Neural crest cell (in vitro differentiated cells): ENCODE results near the gene STAC3. TPM values are rescaled to one million over a fixed set of nuclear protein-coding genes. Genes with fewer than 3 reads are reported as not detected.
"Not testable (repeated sequence)": the region's sequence is repeated elsewhere in the genome, so short reads cannot be mapped to it uniquely, and the experiment has no call there.

Source experiments
- DNase-seq: peaks from one replicate; pipeline ENCODE4 v3.0.0; 2021; ENCODE audit warnings: low read depth, mixed read lengths, low spot score
- H3K27ac Mint-ChIP-seq: one replicate; pipeline ENCODE4 v1.8.0; 2021; ENCODE audit warnings: mild to moderate bottlenecking, mixed read lengths; ENCODE audit not compliant: unreplicated experiment
- H3K27me3 Mint-ChIP-seq: 2 replicates; pipeline ENCODE4 v1.8.0; 2021; ENCODE audit warnings: low read depth, mild to moderate bottlenecking, mixed read lengths
- H3K36me3 Mint-ChIP-seq: 2 replicates; pipeline ENCODE4 v1.8.0; 2021; ENCODE audit warnings: low read depth, mild to moderate bottlenecking, mixed read lengths
- H3K4me1 Mint-ChIP-seq: 2 replicates; pipeline ENCODE4 v1.8.0; 2021; ENCODE audit warnings: mixed read lengths
- H3K4me3 Mint-ChIP-seq: one replicate; pipeline ENCODE4 v1.8.0; 2021; ENCODE audit warnings: mild to moderate bottlenecking, mixed read lengths
- H3K9me3 Mint-ChIP-seq: 2 replicates; pipeline ENCODE4 v1.8.0; 2021; ENCODE audit warnings: mixed read lengths
- long read RNA-seq: library from polyadenylated mRNA; unstranded; transcript quantifications from one replicate; pipeline ENCODE4 v2.0.0, GENCODE V29; 2020
- total RNA-seq: library from RNA; stranded (reverse); gene quantifications from 2 replicates; pipeline ENCODE4 v1.2.1, GENCODE V29; 2021
- TF ChIP-seq, protein P1 (sequence below): fragments of 200-600 bp; sonication (generic); conservative IDR thresholded peaks from 2 replicates; pipeline ENCODE4 v1.5.0; 2021; ENCODE audit warnings: antibody characterized with exemption, mild to moderate bottlenecking

The STAC3 gene
- 3.8 and 4.1 TPM in 2 replicates for total RNA-seq
- long read RNA-seq, partial matches to known transcripts, result 0 of 1 reads
- long read RNA-seq, other reads (novel, unspliced or antisense), result 1 of 1 reads

DNA sequence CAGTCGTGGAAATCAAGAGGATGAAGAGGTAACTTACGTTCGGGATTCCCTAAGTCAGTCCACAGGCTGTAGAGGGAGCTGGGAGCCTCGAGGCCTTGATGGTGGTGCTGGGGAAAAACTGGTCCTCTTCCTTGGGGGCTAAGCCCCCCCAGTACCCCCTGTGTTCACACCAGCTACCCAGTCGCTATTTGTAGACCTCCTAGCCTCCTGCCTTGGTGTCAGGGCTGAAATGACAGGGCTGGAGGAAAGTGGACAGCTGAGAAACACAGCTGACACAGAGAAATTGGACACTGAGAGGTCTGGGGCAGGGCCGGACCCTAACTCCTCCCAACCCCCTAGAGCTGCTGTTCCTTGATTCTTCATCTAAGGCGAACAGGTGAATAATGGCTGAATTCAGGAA is at the start of gene STAC3:
STAC3 (minus strand) TSS at position 232 of the 400 bp plus-strand sequence. CDS start 1,551 bp downstream, outside the sequence.
- Mint-ChIP-seq H3K4me3 (no peak within 1 kb of the TSS), H3K27me3 (no peaks in the 10 kb centered on the region), H3K27ac (peak within 1 kb of the TSS; percentile 19), H3K4me1 (no peaks in the 10 kb centered on the region), H3K36me3 (peaks cover 3% of the 10 kb centered on the region), H3K9me3 (no peaks in the 10 kb centered on the region)
- TF ChIP-seq, protein P1, sequence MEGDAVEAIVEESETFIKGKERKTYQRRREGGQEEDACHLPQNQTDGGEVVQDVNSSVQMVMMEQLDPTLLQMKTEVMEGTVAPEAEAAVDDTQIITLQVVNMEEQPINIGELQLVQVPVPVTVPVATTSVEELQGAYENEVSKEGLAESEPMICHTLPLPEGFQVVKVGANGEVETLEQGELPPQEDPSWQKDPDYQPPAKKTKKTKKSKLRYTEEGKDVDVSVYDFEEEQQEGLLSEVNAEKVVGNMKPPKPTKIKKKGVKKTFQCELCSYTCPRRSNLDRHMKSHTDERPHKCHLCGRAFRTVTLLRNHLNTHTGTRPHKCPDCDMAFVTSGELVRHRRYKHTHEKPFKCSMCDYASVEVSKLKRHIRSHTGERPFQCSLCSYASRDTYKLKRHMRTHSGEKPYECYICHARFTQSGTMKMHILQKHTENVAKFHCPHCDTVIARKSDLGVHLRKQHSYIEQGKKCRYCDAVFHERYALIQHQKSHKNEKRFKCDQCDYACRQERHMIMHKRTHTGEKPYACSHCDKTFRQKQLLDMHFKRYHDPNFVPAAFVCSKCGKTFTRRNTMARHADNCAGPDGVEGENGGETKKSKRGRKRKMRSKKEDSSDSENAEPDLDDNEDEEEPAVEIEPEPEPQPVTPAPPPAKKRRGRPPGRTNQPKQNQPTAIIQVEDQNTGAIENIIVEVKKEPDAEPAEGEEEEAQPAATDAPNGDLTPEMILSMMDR, result no peak
- DNase-seq, result no peak

- Mint-ChIP-seq H3K27ac (no peak overlapping the region), H3K9me3 (no peaks in the 10 kb centered on the region), H3K4me3 (no peak overlapping the region), H3K27me3 (no peaks in the 10 kb centered on the region), H3K36me3 (peaks cover 19% of the 10 kb centered on the region), H3K4me1 (no peaks in the 10 kb centered on the region)
- DNase-seq, result no peak
- TF ChIP-seq, protein P1, result no peak
Observed at GRCh38 chr12:57299514-57300016, 48.6 kb upstream of the STAC3 start.

DNA sequence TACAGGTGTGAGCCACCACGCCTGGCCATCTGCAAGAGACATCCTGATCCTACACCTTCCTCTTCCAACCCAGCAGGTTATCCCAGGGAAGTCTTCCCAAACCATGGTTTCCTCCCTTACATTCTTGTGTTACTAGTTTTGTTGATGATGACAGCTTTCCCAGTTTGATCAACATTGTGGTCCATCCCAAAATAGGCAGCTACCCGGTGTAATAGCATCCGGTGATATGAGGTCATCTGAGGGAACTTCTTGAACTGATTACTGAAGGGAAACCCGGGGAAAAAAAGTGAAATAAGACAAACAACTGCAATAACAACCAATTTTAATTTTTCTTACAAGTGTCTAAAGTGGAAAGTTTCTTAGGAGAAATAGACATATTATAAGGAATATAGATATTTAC is 45.3 kb upstream of the STAC3 start:
- TF ChIP-seq, protein P1, result no peak
- no peak overlapping the region for H3K27ac Mint-ChIP-seq
- H3K4me3 Mint-ChIP-seq, result no peak overlapping the region
- no peaks in the 10 kb centered on the region for H3K9me3 Mint-ChIP-seq
- no peaks in the 10 kb centered on the region for H3K27me3 Mint-ChIP-seq
- no peaks in the 10 kb centered on the region for H3K4me1 Mint-ChIP-seq
- H3K36me3 Mint-ChIP-seq, result peaks cover 13% of the 10 kb centered on the region
- DNase-seq, result no peak

- peaks cover 11% of the 10 kb centered on the region for H3K4me1 Mint-ChIP-seq
- peaks cover 25% of the 10 kb centered on the region for H3K36me3 Mint-ChIP-seq
- not testable (repeated sequence) for H3K27ac Mint-ChIP-seq, H3K4me3 Mint-ChIP-seq, H3K27me3 Mint-ChIP-seq, DNase-seq, H3K9me3 Mint-ChIP-seq
Observed at GRCh38 chr12:57282073-57282472, 31.1 kb upstream of the STAC3 start.

DNA sequence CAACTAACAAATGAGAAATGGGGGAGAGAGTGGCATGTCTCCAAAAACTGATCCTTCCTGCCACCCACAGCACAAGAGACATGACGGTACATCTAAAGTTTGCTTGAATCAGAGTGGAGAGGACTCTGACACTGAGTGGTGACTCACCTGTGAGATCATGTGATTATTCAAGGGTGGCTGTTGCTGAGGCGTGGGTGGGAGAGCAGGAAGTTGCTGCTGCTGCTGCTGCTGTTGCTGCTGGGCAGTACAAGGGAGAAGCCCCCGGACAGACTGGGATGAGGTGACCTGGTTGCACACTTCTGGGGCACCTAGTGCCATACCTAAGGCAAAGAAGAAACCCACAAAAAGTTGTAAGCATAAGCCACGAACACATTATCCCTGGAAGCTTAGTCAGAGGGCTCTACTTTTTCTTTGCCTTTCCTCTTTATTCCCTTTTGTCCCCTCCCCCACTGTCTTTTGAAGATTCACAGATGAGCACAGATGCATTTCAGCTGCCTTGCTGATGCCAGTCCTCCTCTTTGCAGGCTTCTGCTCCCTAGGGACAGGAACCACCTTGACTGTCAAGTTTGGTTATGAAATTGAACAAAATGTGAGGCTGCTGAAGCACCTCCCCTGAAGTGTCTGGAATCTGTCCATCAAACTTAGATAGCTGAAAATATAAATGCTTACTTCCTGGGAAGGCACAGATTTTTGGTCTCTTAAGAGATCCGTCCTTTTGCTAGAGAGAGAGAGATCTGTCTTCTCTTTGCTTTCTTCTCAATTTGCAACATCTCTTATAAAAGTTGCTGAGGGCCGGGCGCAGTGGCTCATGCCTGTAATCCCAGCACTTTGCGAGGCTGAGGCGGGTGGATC is 29.4 kb upstream of the STAC3 start:
- peak overlapping the region; percentile 47 for H3K27ac Mint-ChIP-seq
- no peaks in the 10 kb centered on the region for H3K27me3 Mint-ChIP-seq
- no peaks in the 10 kb centered on the region for H3K9me3 Mint-ChIP-seq
- peaks cover 28% of the 10 kb centered on the region for H3K36me3 Mint-ChIP-seq
- H3K4me3 Mint-ChIP-seq, result no peak overlapping the region
- TF ChIP-seq, protein P1, result no peak
- peaks cover 11% of the 10 kb centered on the region for H3K4me1 Mint-ChIP-seq
- no peak for DNase-seq
